ENCODE data around the gene BAZ1A. TPM values are rescaled to one million over a fixed set of nuclear protein-coding genes. Genes with fewer than 3 reads are reported as not detected.

Gene BAZ1A
- total and polyA plus RNA-seq, 2 of the 8 experiments (the other 6 are each of a cell fraction or from before 2014, with no cell fraction given), result 8.0 to 23.1 TPM

GRCh38 chr14:34794217-34794616, 80.9 kb downstream of the BAZ1A start:
- H3K9ac ChIP-seq (replicated peaks in 1 of 4; ENCODE audit: extremely low read depth in 1 of 4, low read depth in 3 of 4, low read length in 3 of 4), result no peak overlapping the region
- H4K5ac ChIP-seq (ENCODE audit: insufficient read length, low read depth, low read length), result no peak overlapping the region
- H3K4me1 ChIP-seq (replicated peaks in 1 of 4; ENCODE audit: control insufficient read depth in 3 of 4, insufficient read depth in 4 of 4, low read length in 3 of 4), result no peaks in the 10 kb centered on the region
- no peak overlapping the region for H3K56ac ChIP-seq (replicated peaks; ENCODE audit: insufficient read length, low read depth, low read length)
- no peak overlapping the region for H3K4me3 ChIP-seq (ENCODE audit: extremely low read depth in 1 of 4, insufficient read depth in 2 of 4, low read depth in 3 of 4, low read length in 4 of 4)
- DNase-seq (ENCODE audit: low read depth in 1 of 2, low spot score in 2 of 2) (no peak), FAIRE-seq (no peak)
- H3K9me3 ChIP-seq (ENCODE audit: insufficient read depth in 2 of 2, low read depth in 1 of 2, low read length in 1 of 2), result peaks cover 9 to 11% of the 10 kb centered on the region in 2 experiments; a peak in 2 of 4 replicates
- no peak overlapping the region for H2AK5ac ChIP-seq (ENCODE audit: low read depth, low read length)
- no peak overlapping the region for H3K4me2 ChIP-seq (ENCODE audit: insufficient read depth in 1 of 2, low read depth in 2 of 2, low read length in 2 of 2)
- no peaks in the 10 kb centered on the region for H3K79me1 ChIP-seq (ENCODE audit: low read depth, low read length)
- no peak overlapping the region for H3K18ac ChIP-seq (ENCODE audit: extremely low read depth, low read length)
- H3K23ac ChIP-seq (ENCODE audit: insufficient read length), result no peak overlapping the region
- no peak overlapping the region for H2BK12ac ChIP-seq (ENCODE audit: low read depth, low read length)
- no peak overlapping the region for H3K27ac ChIP-seq (ENCODE audit: low read depth, low read length)
- CTCF ChIA-PET (ENCODE audit: partially characterized antibody), result no interaction called here
- H4K91ac ChIP-seq (replicated peaks; ENCODE audit: insufficient read length, low read length), result no peak overlapping the region
- H3K23me2 ChIP-seq (ENCODE audit: low read depth, low read length), result no peaks in the 10 kb centered on the region
- H4K8ac ChIP-seq (ENCODE audit: extremely low read depth, insufficient read depth, low read length), result no peak overlapping the region
- no peaks in the 10 kb centered on the region for H3K79me2 ChIP-seq (ENCODE audit: control insufficient read depth in 1 of 2, insufficient read depth in 2 of 2, low read length in 2 of 2)
- H2BK5ac ChIP-seq (ENCODE audit: low read depth, low read length), result no peak overlapping the region
- no peaks in the 10 kb centered on the region for H4K20me1 ChIP-seq (replicated peaks in 1 of 2; ENCODE audit: control insufficient read depth in 1 of 2, insufficient read depth in 2 of 2, low read length in 2 of 2)
- POLR2A ChIA-PET (ENCODE audit: partially characterized antibody), result interaction anchor here (0.6 to 0.7 kb wide), 2 partner anchors 645 to 827 kb away, joined by 3 to 5 read pairs; no protein-coding TSS in a partner anchor
- 90% methylated on average over 2 of the region's 2 CpGs; no CpG with 5 or more reads in 1 of the 2 experiments for WGBS, 2 experiments (ENCODE audit: extremely low coverage in 1 of 2, insufficient coverage in 1 of 2, insufficient read length in 1 of 2, insufficient replicate concordance in 2 of 2, low coverage in 1 of 2, low lambda C conversion rate in 2 of 2, missing lambda C conversion rate in 1 of 2)
- H3K27me3 ChIP-seq (replicated peaks in 1 of 4; ENCODE audit: control insufficient read depth in 3 of 4, extremely low read depth in 1 of 4, insufficient read depth in 3 of 4, low read length in 3 of 4), result no peaks in the 10 kb centered on the region
- no peak overlapping the region for H2BK15ac ChIP-seq (ENCODE audit: low read length)
- no peak overlapping the region for H3K4ac ChIP-seq (replicated peaks; ENCODE audit: insufficient read length, low read depth, low read length)
- H2BK120ac ChIP-seq (replicated peaks; ENCODE audit: low read depth, low read length), result no peak overlapping the region
- H2AFZ ChIP-seq (ENCODE audit: low read length), result no peak overlapping the region
- no peak overlapping the region for H3K14ac ChIP-seq (ENCODE audit: insufficient read length)
- H3K36me3 ChIP-seq (ENCODE audit: control insufficient read depth in 2 of 4, insufficient read depth in 4 of 4, low read length in 3 of 4), result peaks cover 0 to 29% (median 7%) of the 10 kb centered on the region in 4 experiments; a peak in 4 of 8 replicates
- H2BK20ac ChIP-seq (ENCODE audit: low read length), result no peak overlapping the region
- TF ChIP-seq TAF7 (optimal IDR thresholded peaks at IDR 0.05; ENCODE audit: borderline replicate concordance, low read depth, low read length) (no peak), HDAC2 (IDR thresholded peaks at IDR 0.05; ENCODE audit: borderline replicate concordance in 1 of 2, low read depth in 2 of 2, low read length in 2 of 2) (no peak), MAFK (IDR thresholded peaks at IDR 0.05; ENCODE audit: low read depth, low read length) (no peak), TAF1 (IDR thresholded peaks at IDR 0.05; ENCODE audit: low read depth, low read length) (no peak), CEBPB (IDR thresholded peaks at IDR 0.05; ENCODE audit: low read depth, low read length) (no peak), RAD21 (IDR thresholded peaks at IDR 0.05 in 1 of 2, conservative IDR thresholded peaks at IDR 0.05 in 1 of 2; ENCODE audit: low read depth in 2 of 2, low read length in 2 of 2) (no peak), SRF (IDR thresholded peaks at IDR 0.05; ENCODE audit: low read depth, low read length) (no peak), EP300 (IDR thresholded peaks at IDR 0.05; ENCODE audit: borderline replicate concordance in 1 of 2, low read depth in 2 of 2, low read length in 2 of 2) (no peak), ASH2L (IDR thresholded peaks at IDR 0.05; ENCODE audit: low read length) (no peak), NANOG (IDR thresholded peaks at IDR 0.05; ENCODE audit: insufficient read depth, low read depth, low read length, poor library complexity, severe bottlenecking) (no peak), BCL11A (IDR thresholded peaks at IDR 0.05; ENCODE audit: low read depth in 2 of 2, low read length in 2 of 2) (no peak), TEAD4 (IDR thresholded peaks at IDR 0.05; ENCODE audit: low read depth, low read length) (no peak)
- TF ChIP-seq, protein P1, sequence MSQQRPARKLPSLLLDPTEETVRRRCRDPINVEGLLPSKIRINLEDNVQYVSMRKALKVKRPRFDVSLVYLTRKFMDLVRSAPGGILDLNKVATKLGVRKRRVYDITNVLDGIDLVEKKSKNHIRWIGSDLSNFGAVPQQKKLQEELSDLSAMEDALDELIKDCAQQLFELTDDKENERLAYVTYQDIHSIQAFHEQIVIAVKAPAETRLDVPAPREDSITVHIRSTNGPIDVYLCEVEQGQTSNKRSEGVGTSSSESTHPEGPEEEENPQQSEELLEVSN (IDR thresholded peaks at IDR 0.05), result no peak
